Pancreas (tissue), 10 donors: ENCODE measurements around the gene NGFR. TPM values are rescaled to one million over a fixed set of nuclear protein-coding genes. Genes with fewer than 3 reads are reported as not detected.
A peak's percentile ranks its signal among the peaks of the same experiment; 100 is the strongest.
"Not testable (repeated sequence)": the region's sequence is repeated elsewhere in the genome, so short reads cannot be mapped to it uniquely, and the experiment has no call there.

ENCODE experiments used
- ATAC-seq, 4 donors: fragments of 200-7000 bp; cut with Tn5 transposase; one replicate each; pipeline versions ENCODE4 v1.8.0 to v1.9.1; 2020; ENCODE audit warnings: mild to moderate bottlenecking in 4 of 4, moderate library complexity in 4 of 4
- DNase-seq, 6 donors: peaks; one replicate each; pipeline ENCODE4 v3.0.0-alpha.2; 2020
- FAIRE-seq: peaks from 2 replicates; lab custom pipeline; 2012; peaks lifted over from hg19 to GRCh38; lab: Jason Lieb, UNC
- H3K27ac ChIP-seq, 4 donors: fragments of 200-600 bp; sonication (generic); 1 replicate in 3 of 4; 2 replicates in 1 of 4; pipeline versions ENCODE4 v1.5.0 to v1.8.0; 2020
- H3K27me3 ChIP-seq, 4 donors: fragments of 200-600 bp; one replicate each; pipeline ENCODE4 v1.8.0; 2021
- H3K36me3 ChIP-seq, 3 donors: fragments of 200-600 bp; sonication (generic) in 1 of 3; one replicate each; pipeline versions ENCODE4 v1.5.0 to v1.8.0; 2020 to 2021
- H3K4me1 ChIP-seq, 3 donors: fragments of 200-600 bp; one replicate each; pipeline ENCODE4 v1.8.0; 2021
- H3K4me3 ChIP-seq, 4 donors: fragments of 200-600 bp; sonication (generic) in 2 of 4; one replicate each; pipeline versions ENCODE4 v1.5.0 to v1.8.0; 2020 to 2021
- H3K9me3 ChIP-seq, 4 donors: fragments of 200-600 bp; one replicate each; pipeline ENCODE4 v1.8.0; 2021
- WGBS, 2 donors: extraction: QIAGEN DNeasy Blood & Tissue Kit; methylation state at CpG; one replicate each; pipeline ENCODE4 v1.1.7; 2013; 5-methylcytosine and 5-hydroxymethylcytosine counted together
- intact Hi-C, 3 donors: fragments of 100-400 bp; cut with DNase I; formaldehyde crosslinking; loops; one replicate each; pipeline versions ENCODE4 v1.11.1 to v1.14.2; 2022
- polyA plus RNA-seq, 2 donors: library from polyadenylated mRNA; stranded (reverse); fragments of 200-250 nt; gene quantifications; one replicate each; pipeline ENCODE4 v1.2.3, GENCODE V29; 2013
- total RNA-seq, 6 donors: library from RNA; stranded (reverse); fragmentation: NEBNext Ultra II Directional in 4 of 6; extraction: Animal tissue kit (Norgen Biotek cat#: 25700) in 4 of 6; gene quantifications; one replicate each; pipeline versions ENCODE4 v1.2.1 to v1.2.4, GENCODE V29; 2021 to 2023
- TF ChIP-seq, protein P1 (sequence below), 4 donors: fragments of 200-600 bp; sonication (generic) in 3 of 4; IDR thresholded peaks; one replicate each; pipeline versions ENCODE4 v1.5.0 to v1.8.0; 2021; ENCODE audit warnings: antibody characterized with exemption in 4 of 4
- donor health status: healthy with polysubstance abuse.
- donor health status: DM: no; HTN: no; CAD: no; lungs with moderate emphysema.
- donor health status: DM: no; HTN: no; CAD: no.
- donor health status: control.
- donor health status: control.
- donor health status: Bipolar disorder and iron deficiency.
- donor health status: DM: yes; HTN: yes; CAD: no.
- donor health status: DM: no; HTN: no; CAD: no.
- donor health status: DM: no; HTN: no; CAD: no.
- donor health status: DM: yes; HTN: yes; CAD: no.

NGFR gene
- total and polyA plus RNA-seq, 8 donors: 1.1 to 19.0 (median 4.7) TPM

- intact Hi-C loops: no loop called here
- WGBS, 2 donors: 69 to 73% methylated on average over 8 of the region's 8 CpGs
- DNase-seq (peak in 1 of 6 donors; percentile 60), ATAC-seq (peak in 3 of 4 donors; percentile 53 to 76 (median 54)), FAIRE-seq (no peak)
- TF ChIP-seq, protein P1, sequence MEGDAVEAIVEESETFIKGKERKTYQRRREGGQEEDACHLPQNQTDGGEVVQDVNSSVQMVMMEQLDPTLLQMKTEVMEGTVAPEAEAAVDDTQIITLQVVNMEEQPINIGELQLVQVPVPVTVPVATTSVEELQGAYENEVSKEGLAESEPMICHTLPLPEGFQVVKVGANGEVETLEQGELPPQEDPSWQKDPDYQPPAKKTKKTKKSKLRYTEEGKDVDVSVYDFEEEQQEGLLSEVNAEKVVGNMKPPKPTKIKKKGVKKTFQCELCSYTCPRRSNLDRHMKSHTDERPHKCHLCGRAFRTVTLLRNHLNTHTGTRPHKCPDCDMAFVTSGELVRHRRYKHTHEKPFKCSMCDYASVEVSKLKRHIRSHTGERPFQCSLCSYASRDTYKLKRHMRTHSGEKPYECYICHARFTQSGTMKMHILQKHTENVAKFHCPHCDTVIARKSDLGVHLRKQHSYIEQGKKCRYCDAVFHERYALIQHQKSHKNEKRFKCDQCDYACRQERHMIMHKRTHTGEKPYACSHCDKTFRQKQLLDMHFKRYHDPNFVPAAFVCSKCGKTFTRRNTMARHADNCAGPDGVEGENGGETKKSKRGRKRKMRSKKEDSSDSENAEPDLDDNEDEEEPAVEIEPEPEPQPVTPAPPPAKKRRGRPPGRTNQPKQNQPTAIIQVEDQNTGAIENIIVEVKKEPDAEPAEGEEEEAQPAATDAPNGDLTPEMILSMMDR (IDR thresholded peaks at IDR 0.05): peak in 2 of 4 donors; percentile 13 to 37
- Histone ChIP-seq H3K4me1 (no peaks in the 10 kb centered on the region), H3K27ac (no peak overlapping the region), H3K27me3 (no peaks in the 10 kb centered on the region), H3K36me3 (no peaks in the 10 kb centered on the region), H3K4me3 (no peak overlapping the region), H3K9me3 (no peaks in the 10 kb centered on the region)
These were observed 53.6 kb downstream of the NGFR start for GRCh38 chr17:49548506-49549310.

- no peak overlapping the region for H3K4me3 ChIP-seq
- intact Hi-C loops: no loop called here
- TF ChIP-seq, protein P1 (IDR thresholded peaks at IDR 0.05): no peak
- DNase-seq: peak in 1 of 6 donors; percentile 44
- ATAC-seq: no peak
- 85 to 91% methylated on average over 6 of the region's 6 CpGs for WGBS, 2 donors
- no peaks in the 10 kb centered on the region for H3K4me1 ChIP-seq
- no peaks in the 10 kb centered on the region for H3K36me3 ChIP-seq
- no peak overlapping the region for H3K27ac ChIP-seq
- FAIRE-seq: no peak
- no peaks in the 10 kb centered on the region for H3K9me3 ChIP-seq
- no peaks in the 10 kb centered on the region for H3K27me3 ChIP-seq
These were observed 54.2 kb downstream of the NGFR start for GRCh38 chr17:49549311-49549605.

GRCh38 chr17:49549691-49550678 is 54.9 kb downstream of the NGFR start:
- no peak for DNase-seq
- H3K9me3 ChIP-seq: no peaks in the 10 kb centered on the region
- WGBS, 2 donors: 82 to 89% methylated on average over 20 of the region's 20 CpGs
- H3K27ac ChIP-seq: no peak overlapping the region
- H3K4me3 ChIP-seq: no peak overlapping the region
- no peak for FAIRE-seq
- intact Hi-C loops: loop anchor here in 2 of 3 donors (5.0 to 10.0 kb wide), 5 partner anchors 58 to 225 kb away; no protein-coding TSS in a partner anchor
- ATAC-seq: no peak
- TF ChIP-seq, protein P1 (IDR thresholded peaks at IDR 0.05): no peak
- no peaks in the 10 kb centered on the region for H3K36me3 ChIP-seq
- H3K4me1 ChIP-seq: no peaks in the 10 kb centered on the region
- H3K27me3 ChIP-seq: no peaks in the 10 kb centered on the region

GRCh38 chr17:49550764-49551163 is 55.7 kb downstream of the NGFR start:
- not testable (repeated sequence) for H3K4me3 ChIP-seq, H3K36me3 ChIP-seq, H3K4me1 ChIP-seq, FAIRE-seq, H3K27ac ChIP-seq, H3K9me3 ChIP-seq, H3K27me3 ChIP-seq, ATAC-seq, DNase-seq
- intact Hi-C loops: loop anchor here in 2 of 3 donors (5.0 to 10.0 kb wide), 5 partner anchors 58 to 226 kb away; no protein-coding TSS in a partner anchor
- WGBS, 2 donors: 86 to 88% methylated on average over 9 of the region's 9 CpGs
